Adrenal gland (tissue), 5 donors: ENCODE data around the gene CLDN3.
"Not testable (repeated sequence)": the region's sequence is repeated elsewhere in the genome, so short reads cannot be mapped to it uniquely, and the experiment has no call there.

Experiments used
- POLR2A ChIP-seq, 2 donors: fragments of 450-650 bp; IDR thresholded peaks; one replicate each; pipeline ENCODE4 v1.6.1; 2017; ENCODE audit warnings: antibody characterized with exemption in 2 of 2, mild to moderate bottlenecking in 2 of 2, moderate library complexity in 1 of 2
- TF ChIP-seq, protein P1 (sequence below), 6 experiments: fragments of 450-650 bp in 4 of 6; fragments of 200-600 bp in 2 of 6; sonication (generic) in 1 of 6; IDR thresholded peaks; 1 replicate in 5 of 6; 2 replicates in 1 of 6; pipeline versions ENCODE4 v1.5.1 to v1.8.0; 2016 to 2021; ENCODE audit warnings: antibody characterized with exemption in 6 of 6, mild to moderate bottlenecking in 2 of 6, moderate library complexity in 1 of 6
- donor health status: DM: no; HTN: no; CAD: no.

DNA sequence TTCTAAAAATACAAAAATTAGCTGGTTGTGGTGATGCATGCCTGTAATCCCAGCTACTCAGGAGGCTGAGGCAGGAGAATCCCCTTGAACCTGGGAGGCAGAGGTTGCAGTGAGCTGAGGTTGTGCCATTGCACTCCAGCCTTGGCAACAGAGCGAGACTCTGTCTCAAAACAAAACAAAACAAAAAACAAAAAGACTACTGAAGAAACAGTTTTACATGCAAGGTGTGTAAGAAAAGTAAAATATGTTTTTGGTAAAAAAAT lies 17.6 kb upstream of the CLDN3 start:
- TF ChIP-seq, protein P1, sequence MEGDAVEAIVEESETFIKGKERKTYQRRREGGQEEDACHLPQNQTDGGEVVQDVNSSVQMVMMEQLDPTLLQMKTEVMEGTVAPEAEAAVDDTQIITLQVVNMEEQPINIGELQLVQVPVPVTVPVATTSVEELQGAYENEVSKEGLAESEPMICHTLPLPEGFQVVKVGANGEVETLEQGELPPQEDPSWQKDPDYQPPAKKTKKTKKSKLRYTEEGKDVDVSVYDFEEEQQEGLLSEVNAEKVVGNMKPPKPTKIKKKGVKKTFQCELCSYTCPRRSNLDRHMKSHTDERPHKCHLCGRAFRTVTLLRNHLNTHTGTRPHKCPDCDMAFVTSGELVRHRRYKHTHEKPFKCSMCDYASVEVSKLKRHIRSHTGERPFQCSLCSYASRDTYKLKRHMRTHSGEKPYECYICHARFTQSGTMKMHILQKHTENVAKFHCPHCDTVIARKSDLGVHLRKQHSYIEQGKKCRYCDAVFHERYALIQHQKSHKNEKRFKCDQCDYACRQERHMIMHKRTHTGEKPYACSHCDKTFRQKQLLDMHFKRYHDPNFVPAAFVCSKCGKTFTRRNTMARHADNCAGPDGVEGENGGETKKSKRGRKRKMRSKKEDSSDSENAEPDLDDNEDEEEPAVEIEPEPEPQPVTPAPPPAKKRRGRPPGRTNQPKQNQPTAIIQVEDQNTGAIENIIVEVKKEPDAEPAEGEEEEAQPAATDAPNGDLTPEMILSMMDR (IDR thresholded peaks at IDR 0.05) = not testable (repeated sequence)
- not testable (repeated sequence) for TF ChIP-seq POLR2A (IDR thresholded peaks at IDR 0.05)
